HG02763 (cell line): ENCODE results near the gene MTARC2.

Source experiments
- ATAC-seq: cut with Tn5 transposase; IDR thresholded peaks from one replicate; pipeline ENCODE4 v1.9.1; 2021; ENCODE audit warnings: mild to moderate bottlenecking, moderate library complexity; ENCODE audit not compliant: unreplicated experiment

Gene MTARC2

GRCh38 chr1:220767312-220768125, 19.4 kb downstream of the MTARC2 start:
- no peak for ATAC-seq

- no peak for ATAC-seq
Measured at GRCh38 chr1:220768126-220768601, 20.0 kb downstream of the MTARC2 start.

GRCh38 chr1:220769205-220769604, 21.1 kb downstream of the MTARC2 start:
- no peak for ATAC-seq

- ATAC-seq: peak; percentile 59
Measured at GRCh38 chr1:220770245-220770913, 22.3 kb downstream of the MTARC2 start.

GRCh38 chr1:220772846-220773245, 24.7 kb downstream of the MTARC2 start:
- ATAC-seq: no peak

- ATAC-seq: no peak
Measured at GRCh38 chr1:220775240-220775853, 27.2 kb downstream of the MTARC2 start.

- no peak for ATAC-seq
Measured at GRCh38 chr1:220776254-220776653, 28.1 kb downstream of the MTARC2 start.

- peak; percentile 76 for ATAC-seq
Measured at GRCh38 chr1:220776720-220777326, 28.7 kb downstream of the MTARC2 start.

GRCh38 chr1:220783453-220783852, 35.3 kb downstream of the MTARC2 start:
- no peak for ATAC-seq

- no peak for ATAC-seq
Measured at GRCh38 chr1:220784751-220785150, 36.6 kb downstream of the MTARC2 start.

- no peak for ATAC-seq
Measured at GRCh38 chr1:220785166-220786056, 37.3 kb downstream of the MTARC2 start.

GRCh38 chr1:220786057-220786336, 37.9 kb downstream of the MTARC2 start:
- ATAC-seq: no peak

- peak; percentile 67 for ATAC-seq
Measured at GRCh38 chr1:220786337-220787068, 38.4 kb downstream of the MTARC2 start, which contains the start of gene MTARC1. TSS of gene MTARC1 (plus strand) at chr1:220786913. CDS start at chr1:220786945, 32 bp downstream.

GRCh38 chr1:220787069-220787619, 39.0 kb downstream of the MTARC2 start:
- ATAC-seq: peak; percentile 50

- no peak for ATAC-seq
Measured at GRCh38 chr1:220788900-220789299, 40.8 kb downstream of the MTARC2 start.

- no peak for ATAC-seq
Measured at GRCh38 chr1:220789532-220790147, 41.5 kb downstream of the MTARC2 start.

GRCh38 chr1:220791285-220791684, 43.2 kb downstream of the MTARC2 start:
- ATAC-seq: no peak

- no peak for ATAC-seq
Measured at GRCh38 chr1:220791956-220792355, 43.8 kb downstream of the MTARC2 start.

GRCh38 chr1:220796530-220796929, 48.4 kb downstream of the MTARC2 start:
- no peak for ATAC-seq
